ENCODE measurements around the gene ENTREP3.
"Not testable (repeated sequence)": the region's sequence is repeated elsewhere in the genome, so short reads cannot be mapped to it uniquely, and the experiment has no call there.

Gene ENTREP3

DNA sequence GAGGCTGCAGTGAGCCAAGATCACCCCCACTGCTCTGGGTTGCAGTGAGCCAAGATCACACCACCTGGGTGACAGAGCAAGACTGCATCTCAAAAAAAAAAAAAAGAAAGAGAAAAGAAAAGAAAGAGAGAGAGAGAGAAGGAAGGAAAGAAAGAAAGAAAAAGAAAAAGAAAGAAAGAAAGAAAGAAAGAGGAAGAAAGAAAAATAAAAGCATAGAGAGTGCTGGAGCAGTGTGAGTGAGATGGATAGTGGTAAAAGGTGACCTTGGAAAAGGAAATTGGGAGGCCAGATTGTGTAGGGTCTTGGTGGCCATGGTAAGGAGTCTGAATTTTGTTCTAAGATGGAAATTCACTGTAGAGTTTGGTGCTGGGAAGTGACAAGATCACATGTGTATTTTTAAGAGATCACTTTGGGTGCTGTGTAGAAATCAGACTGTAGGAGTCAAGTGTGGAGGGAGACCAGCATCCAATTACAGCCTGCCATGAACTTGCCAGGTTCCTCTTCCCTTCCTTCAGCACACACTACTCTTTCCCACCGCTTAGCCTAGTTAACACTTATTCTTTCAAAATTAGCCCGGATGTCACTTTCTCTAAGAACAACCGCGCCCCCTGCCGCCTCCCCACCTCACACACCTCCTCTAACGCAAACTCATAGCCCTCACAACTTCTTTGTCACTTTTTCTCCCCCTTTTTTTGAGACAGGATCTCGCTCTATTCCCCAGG is 28.9 kb downstream of the ENTREP3 start:
- peak; percentile 60 to 95 (median 74) for DNase-seq (ENCODE audit: low read depth in 2 of 3, low spot score in 1 of 3)

GRCh38 chr1:155225404-155225759 is 29.9 kb downstream of the ENTREP3 start:
- not testable (repeated sequence) for DNase-seq (ENCODE audit: low read depth in 2 of 3, low spot score in 1 of 3)

DNA sequence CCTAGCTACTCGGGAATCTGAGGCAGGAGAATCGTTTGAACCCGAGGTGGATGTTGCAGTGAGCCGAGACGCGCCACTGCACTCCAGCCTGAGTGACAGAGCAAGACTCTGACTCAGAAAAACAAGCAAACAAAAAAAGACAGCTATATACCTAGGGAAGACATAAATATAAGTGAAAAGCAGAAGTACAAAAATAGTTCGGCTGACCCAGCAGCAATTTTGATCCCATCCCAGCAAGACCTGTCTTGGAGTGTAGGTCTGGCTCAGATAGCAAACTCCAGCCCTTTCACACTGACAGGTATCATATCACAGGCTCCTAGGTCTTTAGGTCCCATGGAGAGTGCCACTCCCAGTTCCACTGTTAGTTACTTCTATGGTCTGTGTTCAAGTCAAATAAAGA is 32.2 kb downstream of the ENTREP3 start:
- DNase-seq (ENCODE audit: low read depth in 2 of 3, low spot score in 1 of 3): no peak

DNA sequence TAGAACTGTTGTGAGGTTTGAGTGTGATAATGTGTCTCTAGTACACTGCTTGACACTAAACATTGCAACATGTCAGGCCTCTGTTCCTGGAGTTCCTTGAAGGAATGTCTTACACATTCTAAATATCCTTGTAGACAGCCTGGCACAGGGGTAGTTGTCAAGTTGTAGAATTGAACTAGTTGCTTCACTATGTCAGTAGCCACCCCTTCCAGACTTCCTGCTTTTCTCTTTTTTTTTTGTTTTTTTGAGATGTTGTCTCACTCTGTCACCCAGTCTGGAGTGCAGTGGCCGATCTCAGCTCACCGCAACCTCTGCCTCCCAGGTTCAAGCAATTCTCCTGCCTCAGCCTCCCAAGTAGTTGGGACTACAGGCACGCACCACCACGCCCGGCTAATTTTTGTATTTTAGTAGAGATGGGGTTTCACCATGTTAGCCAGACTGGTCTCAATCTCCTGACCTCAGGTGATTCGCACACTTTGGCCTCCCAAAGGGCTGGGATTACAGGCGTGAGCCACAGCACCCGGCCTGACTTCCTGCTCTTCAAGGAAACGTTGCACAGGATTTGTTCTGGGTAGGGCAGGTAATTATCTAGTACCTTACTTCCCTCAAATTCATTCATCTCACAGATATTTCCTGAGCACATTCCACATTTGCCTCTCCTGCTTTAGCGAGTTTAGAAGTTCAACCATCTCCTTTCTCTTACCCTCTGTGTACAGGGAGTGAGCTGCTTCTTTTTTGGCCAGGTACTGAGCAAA is 34.9 kb downstream of the ENTREP3 start:
- not testable (repeated sequence) for DNase-seq (ENCODE audit: low read depth in 2 of 3, low spot score in 1 of 3)

DNA sequence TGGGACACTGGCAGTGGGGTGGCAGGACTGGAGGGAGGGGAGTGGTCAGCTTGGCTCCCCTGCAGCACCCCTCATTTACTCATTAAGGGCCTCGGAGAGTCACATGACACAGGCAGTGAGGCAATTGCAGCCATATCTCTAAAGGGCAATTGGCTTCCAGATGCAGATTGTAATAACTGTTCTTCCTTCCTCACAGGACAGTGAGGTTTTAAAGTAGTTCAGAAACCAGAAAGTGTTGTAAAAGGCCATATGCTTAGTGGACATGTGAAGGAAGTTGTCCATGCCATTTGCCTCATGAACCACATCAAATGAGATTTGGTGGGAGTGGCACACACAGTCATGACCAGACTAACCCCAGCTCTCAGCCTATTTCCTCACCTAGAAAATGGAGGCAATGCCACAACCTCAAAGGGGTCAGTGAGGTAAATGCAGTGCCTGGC is 35.7 kb downstream of the ENTREP3 start:
- no peak for DNase-seq (ENCODE audit: low read depth in 2 of 3, low spot score in 1 of 3)

DNA sequence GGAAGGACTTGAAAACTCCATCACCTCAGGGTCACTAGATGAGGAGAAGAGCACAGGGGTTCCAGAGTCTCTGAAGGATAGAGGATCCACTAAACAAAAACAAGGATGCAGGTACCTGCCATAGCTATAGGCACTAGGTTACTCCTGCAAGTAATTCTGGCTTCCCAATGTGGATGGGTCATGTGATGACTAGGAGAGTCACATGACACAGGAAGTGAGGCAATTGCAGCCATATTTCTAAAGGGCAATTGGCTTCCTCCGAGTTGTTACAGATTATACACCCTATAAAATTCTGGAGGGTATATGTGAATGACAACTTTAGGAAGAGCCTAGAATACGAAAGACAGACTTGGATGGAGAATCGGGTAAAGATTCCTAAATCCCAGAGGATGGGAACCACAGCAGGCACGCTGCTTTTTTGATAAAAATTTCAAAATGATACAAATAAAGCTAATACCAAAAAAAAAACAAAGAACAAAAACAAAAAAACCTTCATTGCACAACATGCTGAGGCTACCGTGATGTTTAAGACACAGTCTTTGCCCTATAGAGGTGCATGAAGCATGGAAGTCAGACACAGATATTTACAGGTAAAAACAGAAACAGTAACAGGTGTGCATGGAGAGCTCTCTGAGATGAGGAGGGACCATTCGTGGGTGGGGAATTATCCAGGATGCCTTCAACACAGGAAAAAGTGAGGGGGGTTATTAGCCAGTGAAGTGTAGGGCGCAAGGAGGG is 36.3 kb downstream of the ENTREP3 start:
- DNase-seq (ENCODE audit: low read depth in 2 of 3, low spot score in 1 of 3): peak in 1 of 3 donors; percentile 63

DNA sequence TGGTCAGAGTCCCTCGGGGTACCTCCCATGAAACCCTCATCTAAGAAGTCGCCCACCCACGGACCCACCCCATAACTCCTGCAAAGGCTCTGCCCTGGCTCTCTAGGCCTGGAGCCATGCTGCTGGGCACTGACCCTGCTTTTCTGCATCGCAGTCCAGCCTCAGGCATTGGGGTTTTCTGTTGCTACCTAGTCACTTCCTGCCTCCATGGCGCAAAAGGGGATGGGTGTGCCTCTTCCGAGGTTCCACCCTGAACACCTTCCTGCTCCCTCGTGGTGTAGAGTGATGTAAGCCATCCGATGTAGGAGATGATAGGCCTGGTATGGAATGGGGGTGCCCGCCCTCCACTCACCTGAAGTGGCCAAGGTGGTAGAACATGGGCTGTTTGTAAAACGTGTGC is 40.6 kb downstream of the ENTREP3 start:
- DNase-seq (ENCODE audit: low read depth in 2 of 3, low spot score in 1 of 3): not testable (repeated sequence)

DNA sequence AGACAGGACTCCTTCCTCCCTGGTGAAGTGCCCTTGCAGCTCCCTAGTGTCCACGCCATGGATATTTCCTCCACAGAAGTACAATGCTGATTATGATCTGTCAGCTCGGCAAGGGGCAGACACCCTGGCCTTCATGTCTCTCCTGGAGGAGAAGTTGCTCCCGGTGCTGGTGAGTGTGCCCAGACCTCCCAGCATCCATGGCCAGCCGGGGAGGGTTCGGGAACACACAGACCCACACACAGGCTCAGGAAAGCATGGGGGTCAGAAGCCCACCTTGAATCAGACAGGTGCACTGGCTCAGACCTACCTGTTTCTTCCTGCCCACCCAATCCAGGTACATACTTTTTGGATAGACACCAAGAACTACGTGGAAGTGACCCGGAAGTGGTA is 43.2 kb downstream of the ENTREP3 start:
- DNase-seq (ENCODE audit: low read depth in 2 of 3, low spot score in 1 of 3): not testable (repeated sequence)

DNA sequence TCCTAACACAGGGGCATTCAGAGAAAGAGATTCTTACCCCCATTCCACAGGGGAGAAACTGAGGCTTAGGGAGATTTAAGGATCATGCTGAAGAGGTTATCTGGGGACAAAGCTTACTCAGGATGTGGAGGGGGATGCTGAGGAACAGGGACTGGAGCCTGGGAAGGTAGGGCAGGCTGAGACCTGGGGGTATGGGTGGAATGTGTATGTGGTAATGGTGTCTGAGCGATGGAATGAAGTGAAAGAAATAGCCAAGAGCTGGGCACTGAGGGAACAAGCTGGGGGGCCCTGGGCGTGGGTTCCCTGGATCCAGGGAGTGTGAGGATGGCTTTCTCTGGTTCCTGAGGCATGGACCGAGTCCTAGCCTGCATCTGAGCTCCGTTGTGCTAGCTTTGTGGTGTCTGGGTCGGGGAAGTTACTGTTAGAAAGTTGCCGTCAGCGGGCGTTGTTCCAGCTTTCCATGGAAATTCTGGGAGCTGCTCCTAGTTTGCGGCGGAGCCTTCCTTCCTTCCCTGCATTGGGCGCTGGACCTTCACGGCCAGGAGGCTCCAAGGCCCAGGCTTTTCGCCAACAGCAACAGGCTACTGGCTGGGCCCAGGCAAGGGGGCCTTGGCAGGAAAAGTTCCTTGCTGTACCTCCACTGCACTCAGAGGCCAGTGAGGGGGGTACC is 43.8 kb downstream of the ENTREP3 start:
- DNase-seq (ENCODE audit: low read depth in 2 of 3, low spot score in 1 of 3): not testable (repeated sequence)

- no peak for DNase-seq (ENCODE audit: low read depth in 2 of 3, low spot score in 1 of 3)
Measured at GRCh38 chr1:155210314-155211104, 44.8 kb downstream of the ENTREP3 start.

GRCh38 chr1:155209312-155209721 is 46.0 kb downstream of the ENTREP3 start:
- DNase-seq (ENCODE audit: low read depth in 2 of 3, low spot score in 1 of 3): no peak

GRCh38 chr1:155208541-155209311 is 46.6 kb downstream of the ENTREP3 start, which contains the start of gene MTX1:
Gene MTX1, plus strand, starts transcription at chr1:155208695. Its CDS starts 110 bp downstream, at chr1:155208805.
- peak; percentile 76 to 86 (median 76) for DNase-seq (ENCODE audit: low read depth in 2 of 3, low spot score in 1 of 3)

GRCh38 chr1:155207806-155208540 is 47.3 kb downstream of the ENTREP3 start, which contains the start of gene THBS3:
Gene THBS3, minus strand, starts transcription at chr1:155207897. Its CDS starts 21 bp downstream, at chr1:155207876.
- DNase-seq (ENCODE audit: low read depth in 2 of 3, low spot score in 1 of 3): no peak

DNA sequence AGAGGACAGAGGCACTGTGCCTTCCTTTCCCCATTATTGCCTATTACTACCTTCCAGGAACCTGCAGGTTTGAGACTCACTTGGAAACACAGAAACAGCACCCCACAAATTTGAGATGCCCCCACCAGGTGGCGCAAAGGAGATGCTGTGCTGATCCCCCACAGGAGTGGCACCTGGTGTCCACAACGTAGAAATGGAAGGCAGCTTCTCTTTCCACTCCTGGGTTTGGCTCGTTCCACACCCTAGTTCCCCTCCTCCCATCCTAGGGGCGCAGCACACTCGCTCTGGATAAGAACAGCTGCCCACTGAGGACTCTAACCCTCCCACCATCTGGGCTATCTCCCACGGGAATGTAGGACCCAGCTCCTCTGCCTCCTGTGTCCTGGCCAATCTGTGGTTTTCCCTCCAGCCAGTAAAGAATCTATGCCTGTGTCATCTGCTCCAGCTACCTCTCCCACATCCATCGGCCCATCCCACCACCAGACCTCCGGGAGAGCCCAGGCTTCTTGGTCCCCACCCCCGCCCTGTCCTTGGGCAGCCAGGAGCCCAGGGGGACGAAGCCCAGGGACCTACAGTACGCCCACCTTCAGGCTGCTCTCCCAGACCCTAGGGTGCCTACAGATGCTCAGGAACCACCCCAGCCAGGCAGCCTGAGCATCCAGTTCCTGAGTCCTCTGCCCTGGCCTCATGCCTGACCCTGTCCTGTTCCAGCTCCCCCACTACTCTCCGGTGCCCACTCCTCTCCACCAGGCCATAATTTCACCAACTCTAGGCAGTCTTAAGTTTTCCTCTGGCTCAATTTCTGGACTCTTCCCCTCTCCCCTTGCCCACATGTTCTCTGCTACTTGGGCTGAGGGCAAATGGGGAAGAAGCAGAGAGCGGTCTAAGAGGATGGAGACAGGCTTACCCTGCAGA is 48.1 kb downstream of the ENTREP3 start:
- DNase-seq (ENCODE audit: low read depth in 2 of 3, low spot score in 1 of 3): peak; percentile 81 to 93 (median 86)

DNA sequence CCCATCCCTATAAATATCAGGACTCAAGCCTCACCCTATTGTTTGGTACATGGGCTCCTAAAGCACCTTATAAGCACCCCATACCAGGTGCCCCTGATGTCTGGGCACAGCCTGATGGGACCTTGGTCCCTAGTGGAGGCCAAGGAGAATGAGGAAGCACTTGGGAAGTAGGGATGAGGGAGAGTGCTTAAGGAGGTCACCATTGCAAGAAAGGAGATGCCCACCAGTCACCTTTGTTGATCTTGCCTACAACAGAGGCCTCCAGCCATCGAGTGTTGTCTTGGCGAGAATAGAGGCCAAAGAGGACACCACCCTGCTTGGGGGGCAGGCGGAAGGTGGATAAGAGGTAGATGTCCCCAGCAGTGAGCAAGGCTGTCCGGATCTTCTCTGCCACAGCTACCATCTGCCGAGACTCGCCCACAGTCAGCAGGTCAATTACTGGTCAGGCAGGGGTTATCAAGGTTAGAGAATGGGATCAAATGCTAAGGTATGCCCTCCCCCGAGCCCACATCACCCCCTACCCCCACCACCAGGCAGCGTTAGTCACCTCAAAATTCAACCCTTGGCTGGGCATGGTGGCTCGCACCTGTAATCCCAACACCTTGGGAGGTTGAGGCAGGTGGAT is 49.2 kb downstream of the ENTREP3 start:
- DNase-seq (ENCODE audit: low read depth in 2 of 3, low spot score in 1 of 3): no peak

- no peak for DNase-seq (ENCODE audit: low read depth in 2 of 3, low spot score in 1 of 3)
Measured at GRCh38 chr1:155205035-155205434, 50.2 kb downstream of the ENTREP3 start.
